Neural progenitor cell (in vitro differentiated cells): ENCODE results near the gene BECN2.

Experiments
- EZH2 ChIP-seq: fragments of 200-600 bp; sonication (generic); IDR thresholded peaks from 2 replicates; pipeline ENCODE4 v1.6.1; 2017; ENCODE audit warnings: antibody characterized with exemption, mild to moderate bottlenecking, moderate library complexity
- EZH2phosphoT487 ChIP-seq: fragments of 200-600 bp; sonication (generic); IDR thresholded peaks from 2 replicates; pipeline ENCODE4 v1.6.1; 2017; ENCODE audit warnings: antibody characterized with exemption
- TF ChIP-seq, protein P1 (sequence below): fragments of 200-600 bp; sonication (generic); IDR thresholded peaks from 2 replicates; pipeline ENCODE4 v1.5.1; 2017; ENCODE audit warnings: antibody characterized with exemption, mild to moderate bottlenecking

DNA sequence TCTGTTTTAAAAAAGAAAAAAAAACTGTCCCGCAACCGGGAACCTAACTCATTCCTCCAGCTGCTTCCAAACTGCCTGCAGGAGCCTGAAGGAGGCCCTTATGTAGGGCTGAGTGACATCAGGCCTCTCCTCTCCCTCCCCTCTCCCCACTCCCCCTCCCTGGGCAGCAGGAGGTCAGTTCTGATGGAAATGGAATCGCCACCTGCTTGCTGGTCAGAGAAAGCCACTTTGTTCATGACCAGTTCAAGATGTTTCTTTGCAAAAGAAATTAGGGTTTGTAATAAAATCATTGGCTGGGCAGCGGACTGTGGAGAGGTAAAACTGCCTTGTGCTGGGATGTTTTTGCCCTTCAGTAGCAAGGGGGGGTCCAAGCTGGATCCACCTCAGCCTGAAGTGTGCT lies 41.5 kb downstream of the BECN2 start, which contains the start of gene MAP1LC3C:
- TF ChIP-seq, protein P1, sequence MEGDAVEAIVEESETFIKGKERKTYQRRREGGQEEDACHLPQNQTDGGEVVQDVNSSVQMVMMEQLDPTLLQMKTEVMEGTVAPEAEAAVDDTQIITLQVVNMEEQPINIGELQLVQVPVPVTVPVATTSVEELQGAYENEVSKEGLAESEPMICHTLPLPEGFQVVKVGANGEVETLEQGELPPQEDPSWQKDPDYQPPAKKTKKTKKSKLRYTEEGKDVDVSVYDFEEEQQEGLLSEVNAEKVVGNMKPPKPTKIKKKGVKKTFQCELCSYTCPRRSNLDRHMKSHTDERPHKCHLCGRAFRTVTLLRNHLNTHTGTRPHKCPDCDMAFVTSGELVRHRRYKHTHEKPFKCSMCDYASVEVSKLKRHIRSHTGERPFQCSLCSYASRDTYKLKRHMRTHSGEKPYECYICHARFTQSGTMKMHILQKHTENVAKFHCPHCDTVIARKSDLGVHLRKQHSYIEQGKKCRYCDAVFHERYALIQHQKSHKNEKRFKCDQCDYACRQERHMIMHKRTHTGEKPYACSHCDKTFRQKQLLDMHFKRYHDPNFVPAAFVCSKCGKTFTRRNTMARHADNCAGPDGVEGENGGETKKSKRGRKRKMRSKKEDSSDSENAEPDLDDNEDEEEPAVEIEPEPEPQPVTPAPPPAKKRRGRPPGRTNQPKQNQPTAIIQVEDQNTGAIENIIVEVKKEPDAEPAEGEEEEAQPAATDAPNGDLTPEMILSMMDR = no peak
- no peak for TF ChIP-seq EZH2phosphoT487
- no peak for TF ChIP-seq EZH2
